Measurements from ENCODE around the gene RPTOR. TPM values are rescaled to one million over a fixed set of nuclear protein-coding genes. Genes with fewer than 3 reads are reported as not detected.

The RPTOR gene
- total and polyA plus RNA-seq, 2 donors (not counting 1 experiment from before 2014, with no cell fraction given), result 6.7 to 22.8 TPM

- DNase-seq (ENCODE audit: low read depth in 2 of 2), result no peak
- Histone ChIP-seq H3K79me2 (ENCODE audit: control insufficient read depth, insufficient read depth, low read length) (no peaks in the 10 kb centered on the region), H3K4me2 (ENCODE audit: extremely low read depth, insufficient read depth, low read length) (no peak overlapping the region), H4K20me1 (ENCODE audit: control insufficient read depth, extremely low read depth, insufficient read depth, low read length) (no peaks in the 10 kb centered on the region), H3K27me3 (ENCODE audit: control insufficient read depth, insufficient read depth, low read length) (peaks cover 5% of the 10 kb centered on the region), H3K9ac (ENCODE audit: insufficient read depth, low read length) (no peak overlapping the region), H3K4me1 (ENCODE audit: control insufficient read depth, extremely low read depth, insufficient read depth, low read length) (no peaks in the 10 kb centered on the region), H3K4me3 (replicated peaks in 1 of 4; ENCODE audit: control extremely low read depth in 1 of 4, insufficient read depth in 1 of 4, low read depth in 3 of 4, low read length in 4 of 4) (no peak overlapping the region), H3K9me3 (ENCODE audit: control insufficient read depth, insufficient read depth, low read depth, low read length) (no peaks in the 10 kb centered on the region), H3K27ac (ENCODE audit: insufficient read depth, low read length) (no peak overlapping the region), H2AFZ (ENCODE audit: low read length) (no peak overlapping the region), H3K36me3 (ENCODE audit: control insufficient read depth, insufficient read depth, low read length) (no peaks in the 10 kb centered on the region)
- TF ChIP-seq CTCF (conservative IDR thresholded peaks at IDR 0.05 in 1 of 2, IDR thresholded peaks at IDR 0.05 in 1 of 2; ENCODE audit: low read depth in 1 of 2, low read length in 2 of 2), result no peak
- no peak for TF ChIP-seq EZH2 (IDR thresholded peaks at IDR 0.05; ENCODE audit: low read length, missing control alignments)
Observed at GRCh38 chr17:80510772-80511171, 33.9 kb upstream of the RPTOR start.

GRCh38 chr17:80511222-80512180 is 33.1 kb upstream of the RPTOR start:
- peaks cover 5% of the 10 kb centered on the region for H3K27me3 ChIP-seq (ENCODE audit: control insufficient read depth, insufficient read depth, low read length)
- no peak overlapping the region for H3K27ac ChIP-seq (ENCODE audit: insufficient read depth, low read length)
- TF ChIP-seq CTCF (conservative IDR thresholded peaks at IDR 0.05 in 1 of 2, IDR thresholded peaks at IDR 0.05 in 1 of 2; ENCODE audit: low read depth in 1 of 2, low read length in 2 of 2) (no peak), EZH2 (IDR thresholded peaks at IDR 0.05; ENCODE audit: low read length, missing control alignments) (no peak)
- no peak for DNase-seq (ENCODE audit: low read depth in 2 of 2)
- no peaks in the 10 kb centered on the region for H3K36me3 ChIP-seq (ENCODE audit: control insufficient read depth, insufficient read depth, low read length)
- H3K9me3 ChIP-seq (ENCODE audit: control insufficient read depth, insufficient read depth, low read depth, low read length), result no peaks in the 10 kb centered on the region
- no peaks in the 10 kb centered on the region for H3K4me1 ChIP-seq (ENCODE audit: control insufficient read depth, extremely low read depth, insufficient read depth, low read length)
- H2AFZ ChIP-seq (ENCODE audit: low read length), result no peak overlapping the region
- H4K20me1 ChIP-seq (ENCODE audit: control insufficient read depth, extremely low read depth, insufficient read depth, low read length), result no peaks in the 10 kb centered on the region
- no peaks in the 10 kb centered on the region for H3K79me2 ChIP-seq (ENCODE audit: control insufficient read depth, insufficient read depth, low read length)
- no peak overlapping the region for H3K9ac ChIP-seq (ENCODE audit: insufficient read depth, low read length)
- H3K4me2 ChIP-seq (ENCODE audit: extremely low read depth, insufficient read depth, low read length), result no peak overlapping the region
- no peak overlapping the region for H3K4me3 ChIP-seq (replicated peaks in 1 of 4; ENCODE audit: control extremely low read depth in 1 of 4, insufficient read depth in 1 of 4, low read depth in 3 of 4, low read length in 4 of 4)

- Histone ChIP-seq H3K4me1 (ENCODE audit: control insufficient read depth, extremely low read depth, insufficient read depth, low read length) (no peaks in the 10 kb centered on the region), H3K9me3 (ENCODE audit: control insufficient read depth, insufficient read depth, low read depth, low read length) (no peaks in the 10 kb centered on the region), H2AFZ (ENCODE audit: low read length) (no peak overlapping the region), H3K79me2 (ENCODE audit: control insufficient read depth, insufficient read depth, low read length) (no peaks in the 10 kb centered on the region), H3K27ac (ENCODE audit: insufficient read depth, low read length) (no peak overlapping the region), H3K36me3 (ENCODE audit: control insufficient read depth, insufficient read depth, low read length) (no peaks in the 10 kb centered on the region), H3K4me2 (ENCODE audit: extremely low read depth, insufficient read depth, low read length) (no peak overlapping the region), H3K27me3 (ENCODE audit: control insufficient read depth, insufficient read depth, low read length) (peaks cover 5% of the 10 kb centered on the region), H3K4me3 (replicated peaks in 1 of 4; ENCODE audit: control extremely low read depth in 1 of 4, insufficient read depth in 1 of 4, low read depth in 3 of 4, low read length in 4 of 4) (no peak overlapping the region), H3K9ac (ENCODE audit: insufficient read depth, low read length) (no peak overlapping the region), H4K20me1 (ENCODE audit: control insufficient read depth, extremely low read depth, insufficient read depth, low read length) (no peaks in the 10 kb centered on the region)
- TF ChIP-seq CTCF (conservative IDR thresholded peaks at IDR 0.05 in 1 of 2, IDR thresholded peaks at IDR 0.05 in 1 of 2; ENCODE audit: low read depth in 1 of 2, low read length in 2 of 2), result no peak
- no peak for TF ChIP-seq EZH2 (IDR thresholded peaks at IDR 0.05; ENCODE audit: low read length, missing control alignments)
- DNase-seq (ENCODE audit: low read depth in 2 of 2), result peak in 1 of 2 donors; percentile 78
Observed at GRCh38 chr17:80512233-80512632, 32.4 kb upstream of the RPTOR start.
